Left colon (tissue), 2 donors: ENCODE measurements around the gene NCAM1. TPM values are rescaled to one million over a fixed set of nuclear protein-coding genes. Genes with fewer than 3 reads are reported as not detected.

Experiments
- ATAC-seq: fragments of 200-7000 bp; cut with Tn5 transposase; one replicate; pipeline ENCODE4 v1.9.1; 2020; ENCODE audit warnings: mild to moderate bottlenecking, moderate library complexity
- DNase-seq, 2 donors: peaks; one replicate each; pipeline ENCODE4 v3.0.0-alpha.2; 2020
- intact Hi-C, 2 donors: fragments of 100-400 bp; cut with DNase I in 1 of 2; cut with micrococcal nuclease in 1 of 2; formaldehyde crosslinking; loops; one replicate each; pipeline versions ENCODE4 v1.11.2 to v1.14.0; 2022; cut with DNase I, micrococcal nuclease
- total RNA-seq, 2 donors: library from RNA; stranded (reverse); fragmentation: NEBNext Ultra II Directional; extraction: Animal tissue kit (Norgen Biotek cat#: 25700); gene quantifications; one replicate each; pipeline ENCODE4 v1.2.1, GENCODE V29; 2021
- donor health status: DM: no; HTN: no; CAD: no.
- donor health status: DM: yes; HTN: yes; CAD: no.

The NCAM1 gene
- total RNA-seq, 2 donors from 2014 or later = 3.1 to 12.1 TPM

DNA sequence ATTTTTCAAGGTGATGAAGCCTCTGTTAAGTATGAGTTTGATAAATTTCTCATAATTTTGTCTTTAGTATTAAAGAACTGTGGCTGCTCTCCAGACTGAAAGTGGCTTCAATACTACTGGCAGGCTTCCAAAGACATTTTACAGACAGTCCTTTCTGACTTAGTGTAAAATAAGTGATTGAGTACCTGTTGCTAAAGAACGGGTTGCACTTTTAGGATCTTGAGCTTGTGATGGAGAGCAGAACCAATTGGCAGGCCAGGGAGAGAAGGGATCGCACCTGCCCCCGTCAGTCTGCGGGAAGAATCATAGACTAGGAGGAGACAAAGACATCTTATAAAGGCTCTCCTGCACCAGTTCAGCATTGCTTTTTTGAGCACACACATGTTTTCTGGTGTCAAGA is 4.4 kb downstream of the NCAM1 start:
- DNase-seq (no peak), ATAC-seq (no peak)
- intact Hi-C loops = no loop called here

GRCh38 chr11:112966561-112966960 is 5.3 kb downstream of the NCAM1 start:
- intact Hi-C loops = no loop called here
- ATAC-seq = no peak
- no peak for DNase-seq

GRCh38 chr11:112967082-112967481 is 5.9 kb downstream of the NCAM1 start:
- intact Hi-C loops = no loop called here
- DNase-seq (no peak), ATAC-seq (no peak)

DNA sequence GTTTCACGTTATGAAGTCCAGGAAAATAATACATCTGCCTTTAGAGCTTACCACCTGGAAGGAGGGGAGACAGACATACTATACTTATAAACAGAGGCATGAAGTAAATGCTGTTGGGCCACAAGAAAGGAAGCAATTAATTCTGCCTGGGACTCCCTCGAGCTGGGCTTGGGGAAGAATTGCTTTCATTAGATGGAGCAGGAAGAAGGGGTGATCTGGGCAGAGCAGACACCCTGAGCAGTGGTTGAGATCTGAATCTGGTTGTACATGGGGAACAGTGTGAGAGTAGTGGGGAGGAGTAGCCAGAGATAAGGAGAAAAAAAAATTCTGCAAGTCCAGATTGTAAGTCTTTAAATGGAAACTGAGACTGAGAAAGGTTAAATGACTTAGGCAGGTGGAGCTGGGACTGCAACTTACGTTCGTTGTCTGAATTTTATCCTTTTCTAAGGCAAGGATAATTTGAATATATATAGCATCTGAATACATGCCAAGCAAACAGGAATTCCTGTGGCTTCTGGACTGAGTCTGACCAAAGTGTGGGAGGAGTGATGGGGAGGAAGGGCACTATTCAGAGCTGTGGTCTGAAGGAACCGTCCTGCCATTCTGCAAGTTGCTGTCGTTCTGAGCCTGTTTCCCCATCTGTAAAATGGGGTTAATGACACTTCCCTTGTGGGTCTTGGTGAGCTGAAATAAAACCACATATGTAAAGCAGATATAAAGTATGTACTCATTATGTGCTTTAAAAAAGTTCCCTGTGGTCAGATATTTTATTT is 7.9 kb downstream of the NCAM1 start:
- intact Hi-C loops = no loop called here
- ATAC-seq (no peak), DNase-seq (no peak)

DNA sequence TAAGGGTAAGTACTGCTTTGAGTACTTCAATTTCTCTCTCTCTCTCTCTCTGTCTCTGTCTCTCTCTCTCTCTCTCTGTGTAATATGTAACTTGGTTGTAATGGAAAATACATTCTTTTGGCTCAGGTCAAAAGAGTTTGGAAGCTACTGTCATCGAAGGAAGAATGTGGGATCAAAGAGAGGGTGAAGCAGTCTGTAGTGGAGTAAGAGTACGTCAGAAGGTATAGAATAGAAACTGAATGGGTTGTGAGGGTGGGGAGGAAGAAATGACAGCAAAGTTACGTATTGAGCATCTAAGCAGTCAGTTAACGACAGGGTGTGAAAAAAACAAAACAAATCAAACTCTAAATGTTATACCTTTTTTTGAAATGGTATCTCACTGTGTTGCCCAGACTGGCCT is 10.0 kb downstream of the NCAM1 start:
- no peak for ATAC-seq
- intact Hi-C loops = no loop called here
- DNase-seq = no peak

DNA sequence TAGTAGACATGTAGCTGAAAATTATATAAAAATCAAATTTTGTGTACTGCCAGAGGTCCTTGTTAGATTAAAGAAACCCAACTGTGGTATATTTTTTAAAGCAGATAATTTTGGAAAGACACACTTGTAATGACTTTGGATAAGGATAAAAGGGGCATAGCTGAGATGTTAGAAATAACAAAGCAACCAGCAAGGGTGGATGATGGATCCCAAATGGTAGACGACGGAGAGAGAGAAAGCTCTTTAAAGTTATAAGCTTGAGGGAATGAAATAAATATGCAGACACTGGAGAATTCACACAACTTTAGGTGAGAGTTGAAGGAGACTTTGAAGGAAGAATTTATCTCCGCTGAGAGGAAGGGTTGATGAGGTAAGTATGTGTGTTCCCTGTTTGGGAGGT is 10.6 kb downstream of the NCAM1 start:
- ATAC-seq (no peak), DNase-seq (no peak)
- intact Hi-C loops = no loop called here

DNA sequence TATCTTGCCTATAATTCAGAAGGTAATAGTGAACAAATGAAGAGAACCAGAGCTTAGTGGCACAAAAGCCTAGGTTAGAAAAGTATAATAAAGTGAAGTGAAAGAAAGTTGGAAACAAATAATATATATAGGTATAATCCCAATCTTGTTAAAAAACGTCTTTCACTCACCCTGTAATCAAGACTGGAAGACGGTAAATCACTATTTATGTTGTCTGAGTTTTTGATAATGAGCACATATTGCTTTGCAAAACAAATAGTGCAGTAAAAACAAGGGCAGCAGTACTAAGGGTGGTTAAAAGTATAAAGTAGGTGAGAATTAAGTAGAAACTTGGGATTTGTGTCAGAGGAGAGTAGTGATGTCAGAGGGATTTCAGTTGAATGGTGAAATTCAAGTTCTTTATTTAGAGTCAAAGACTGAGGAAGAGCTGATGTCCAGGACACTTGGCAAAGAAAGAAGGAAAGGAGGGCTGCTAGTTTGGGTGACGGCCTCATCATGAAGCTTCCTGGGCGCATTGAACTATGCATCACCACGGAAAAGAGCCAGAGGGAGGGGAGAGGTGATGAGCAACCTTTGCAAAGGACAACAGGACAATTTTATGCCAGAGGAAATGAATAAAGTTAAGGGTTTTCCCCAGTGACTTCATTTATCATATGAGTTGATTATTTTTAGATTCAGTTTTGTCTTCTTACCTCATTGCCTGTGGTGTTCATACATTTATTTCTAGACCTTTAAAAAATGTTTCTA is 11.4 kb downstream of the NCAM1 start:
- no peak for DNase-seq
- intact Hi-C loops = no loop called here
- ATAC-seq = no peak

DNA sequence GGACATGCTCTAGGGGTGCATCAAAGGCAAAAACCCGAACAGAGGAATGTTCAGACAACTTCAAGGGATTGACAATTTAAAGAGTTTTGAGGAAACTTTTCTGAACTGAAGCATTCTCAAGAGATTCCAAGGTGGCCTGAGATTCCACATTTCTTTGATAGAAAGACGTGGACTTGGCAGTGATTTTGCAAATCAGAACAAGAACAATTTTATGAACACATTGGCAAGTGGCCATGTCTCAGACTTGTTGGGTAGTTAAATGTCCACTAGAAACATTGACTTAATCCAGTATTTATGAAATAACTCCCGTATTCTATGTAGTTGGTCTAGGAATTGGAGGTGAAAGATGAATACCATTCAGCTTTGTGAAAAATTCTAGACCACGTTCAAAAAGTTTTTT is 13.8 kb downstream of the NCAM1 start:
- intact Hi-C loops = no loop called here
- ATAC-seq (no peak), DNase-seq (no peak)

DNA sequence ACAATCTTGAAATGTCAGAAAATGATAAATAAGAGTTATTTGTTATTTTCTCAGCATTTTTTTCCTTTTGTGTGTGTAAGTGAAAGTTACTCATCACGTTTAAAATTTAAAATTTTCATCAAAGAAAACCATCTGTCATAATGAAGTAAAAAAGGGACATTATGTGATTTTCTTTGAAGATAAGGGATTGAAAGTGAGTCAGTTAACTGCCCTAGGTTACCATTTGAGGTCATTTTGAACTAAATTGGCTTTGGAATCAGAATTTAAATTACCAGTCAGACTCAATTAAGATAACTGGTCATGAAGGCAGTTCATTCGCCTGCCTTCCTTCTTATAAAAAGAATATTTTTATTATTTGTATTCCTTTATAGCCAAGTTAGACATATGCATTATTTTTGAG is 14.3 kb downstream of the NCAM1 start:
- DNase-seq (no peak), ATAC-seq (no peak)
- intact Hi-C loops = no loop called here

DNA sequence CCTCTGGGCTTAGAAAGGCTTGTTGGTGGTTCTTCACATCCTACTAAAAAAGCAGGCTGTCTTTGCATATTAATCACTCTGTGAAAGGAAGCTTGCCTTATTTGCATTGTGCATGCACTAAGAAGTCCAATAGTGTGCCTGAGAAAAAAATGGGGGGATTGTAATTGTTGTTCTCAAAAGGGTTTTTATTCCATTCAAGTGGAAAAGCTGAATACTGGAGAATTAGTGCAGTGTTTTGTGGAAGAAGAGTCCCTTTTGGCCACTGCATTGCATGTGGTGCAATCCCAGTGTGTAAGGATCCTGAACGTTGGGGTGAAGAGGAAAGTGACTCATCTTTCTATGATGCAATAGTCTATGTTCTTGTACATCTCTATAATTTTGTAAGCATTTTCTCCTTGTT is 16.5 kb downstream of the NCAM1 start:
- no peak for ATAC-seq
- intact Hi-C loops = no loop called here

DNA sequence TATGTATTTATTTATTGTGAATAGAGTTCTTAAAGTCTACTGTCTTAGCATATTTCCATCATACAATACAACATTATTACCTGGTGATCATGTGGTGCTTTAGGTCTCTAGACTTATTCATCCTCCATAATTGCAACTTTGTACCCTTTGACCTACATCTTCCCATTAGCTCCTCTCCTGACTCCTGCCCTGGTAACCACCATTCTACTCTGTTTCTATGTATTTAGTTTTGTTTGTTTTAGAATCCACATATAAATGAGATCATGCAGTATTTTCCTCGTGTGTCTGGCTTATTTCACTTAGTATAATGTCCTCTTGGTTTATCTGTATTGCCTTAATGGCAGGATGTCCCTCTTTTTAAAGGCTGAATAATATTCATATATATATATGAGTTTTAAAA is 22.7 kb downstream of the NCAM1 start:
- no peak for DNase-seq
- ATAC-seq = no peak
- intact Hi-C loops = no loop called here

More for the DNA sequence above, 16.5 kb downstream of the NCAM1 start:
- DNase-seq = no peak

DNA sequence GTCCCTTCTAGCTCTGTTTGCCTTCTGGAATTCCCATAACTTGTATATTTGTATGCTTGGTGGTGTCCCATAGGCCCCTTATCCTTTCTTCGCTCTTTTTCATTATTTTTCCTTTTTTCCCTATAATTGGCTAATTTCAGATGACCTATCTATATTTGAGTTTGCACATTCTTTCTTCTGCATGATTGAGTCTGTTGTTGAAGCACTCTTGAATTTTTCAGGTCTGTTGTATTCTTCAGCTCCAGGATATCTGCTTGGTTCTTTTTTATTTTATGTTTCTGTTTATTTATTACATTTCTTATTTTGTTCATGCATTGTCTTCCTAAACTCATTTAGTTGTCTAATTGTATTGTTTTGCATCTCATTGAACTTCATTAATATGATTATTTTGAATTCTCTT is 28.0 kb downstream of the NCAM1 start:
- DNase-seq = no peak
- ATAC-seq = no peak
- intact Hi-C loops = no loop called here

- DNase-seq (no peak), ATAC-seq (no peak)
- intact Hi-C loops = no loop called here
These were observed 32.6 kb downstream of the NCAM1 start for GRCh38 chr11:112993808-112994207.

DNA sequence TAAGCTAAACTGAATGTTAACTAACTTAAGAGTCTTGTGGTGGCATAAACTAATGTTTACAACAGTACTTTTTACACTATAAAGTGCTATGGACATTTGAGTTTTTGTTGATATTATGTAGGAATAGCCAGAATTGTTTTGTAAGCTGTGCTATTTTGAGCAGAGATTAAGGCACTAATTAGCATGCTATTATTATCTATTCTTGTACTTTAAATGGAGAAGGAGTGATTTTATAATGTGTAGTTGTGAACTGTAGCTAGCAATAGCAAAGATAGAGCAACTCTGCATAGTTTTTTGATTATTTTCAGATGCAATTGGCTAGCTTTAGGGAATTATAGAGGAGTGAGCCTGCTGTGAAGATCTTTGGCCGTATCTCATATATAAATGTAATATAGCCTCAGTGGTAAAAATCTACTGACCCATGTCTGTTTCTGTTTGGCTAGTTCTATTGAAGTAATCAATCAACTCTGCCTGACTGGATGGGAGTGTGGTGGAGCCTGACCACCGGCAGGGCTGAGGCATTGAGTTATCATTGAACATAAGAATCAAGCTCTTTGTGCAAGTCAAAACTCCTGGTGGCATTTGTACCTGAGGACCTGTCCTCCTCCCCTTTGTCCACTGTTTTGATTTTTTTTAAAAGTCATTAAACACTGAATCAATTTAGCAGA is 34.3 kb downstream of the NCAM1 start:
- DNase-seq (no peak), ATAC-seq (no peak)
- intact Hi-C loops = no loop called here

- intact Hi-C loops = no loop called here
- DNase-seq = no peak
- no peak for ATAC-seq
These were observed 35.8 kb downstream of the NCAM1 start for GRCh38 chr11:112996994-112997393.

- ATAC-seq (no peak), DNase-seq (no peak)
- intact Hi-C loops = no loop called here
These were observed 36.7 kb downstream of the NCAM1 start for GRCh38 chr11:112997857-112998466.

- intact Hi-C loops = no loop called here
- DNase-seq (no peak), ATAC-seq (no peak)
These were observed 38.3 kb downstream of the NCAM1 start for GRCh38 chr11:112999520-112999919.

GRCh38 chr11:113001709-113002108 is 40.5 kb downstream of the NCAM1 start:
- ATAC-seq = no peak
- intact Hi-C loops = no loop called here
- DNase-seq = no peak

DNA sequence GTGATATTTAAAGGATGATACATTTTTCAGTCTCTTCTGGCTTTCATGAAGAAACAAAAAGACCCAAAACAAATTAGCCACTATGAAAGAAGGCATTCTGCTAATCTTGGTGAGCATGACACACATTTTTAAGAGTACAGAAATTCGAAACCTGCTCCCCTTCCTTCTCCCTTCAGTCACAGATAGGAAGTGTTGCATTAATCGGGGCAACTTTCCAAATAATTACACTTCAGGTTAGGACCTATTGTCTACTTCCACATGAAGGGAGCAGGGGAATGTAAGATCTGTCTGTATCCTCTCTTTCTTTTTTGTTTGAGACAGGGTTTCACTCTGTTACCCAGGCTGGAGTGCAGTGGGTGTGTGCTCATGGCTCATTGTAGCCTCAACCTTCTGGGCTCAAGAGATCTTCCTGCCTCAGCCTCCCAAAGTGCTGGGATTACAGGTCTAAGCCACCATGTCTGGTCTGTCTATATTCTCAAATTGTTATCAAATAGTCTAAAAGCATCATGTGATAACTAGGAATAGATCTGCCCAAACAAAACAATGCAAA is 45.8 kb downstream of the NCAM1 start:
- no peak for DNase-seq

More for the DNA sequence above, 45.8 kb downstream of the NCAM1 start:
- ATAC-seq = no peak
- intact Hi-C loops = no loop called here
